IPS-20b (cell line): ENCODE measurements around the gene RAB1A.
A peak's percentile ranks its signal among the peaks of the same experiment; 100 is the strongest.
"Not testable (repeated sequence)": the region's sequence is repeated elsewhere in the genome, so short reads cannot be mapped to it uniquely, and the experiment has no call there.

ENCODE experiments used
- H3K27ac ChIP-seq: one replicate; pipeline ENCODE4 v1.5.1; 2013; ENCODE audit warnings: low read length
- H3K27me3 ChIP-seq: 2 replicates; pipeline ENCODE4 v1.6.1; 2013; ENCODE audit warnings: mild to moderate bottlenecking, low read length, inconsistent platforms; ENCODE audit not compliant: insufficient read depth
- H3K36me3 ChIP-seq: 2 replicates; pipeline ENCODE4 v1.6.1; 2013; ENCODE audit warnings: low read depth, mild to moderate bottlenecking, inconsistent platforms, low read length, moderate library complexity; ENCODE audit not compliant: insufficient read depth
- H3K4me1 ChIP-seq: 2 replicates; pipeline ENCODE4 v1.6.1; 2013; ENCODE audit warnings: mild to moderate bottlenecking, control low read depth, inconsistent platforms, low read length, moderate library complexity; ENCODE audit not compliant: insufficient read depth
- H3K4me3 ChIP-seq: 2 replicates; pipeline ENCODE4 v1.5.1; 2013; ENCODE audit warnings: mild to moderate bottlenecking, low read length, inconsistent platforms
- H3K9ac ChIP-seq: 2 replicates; pipeline ENCODE4 v1.6.1; 2013; ENCODE audit warnings: low read depth, mild to moderate bottlenecking, inconsistent platforms, low read length, moderate library complexity
- H3K9me3 ChIP-seq: 2 replicates; pipeline ENCODE4 v1.6.1; 2013; ENCODE audit warnings: mild to moderate bottlenecking, low read depth, low read length, inconsistent platforms; ENCODE audit not compliant: insufficient read depth

Gene RAB1A

GRCh38 chr2:65132930-65133329 lies 3.0 kb upstream of the RAB1A start:
- H3K4me3 ChIP-seq, H3K27me3 ChIP-seq, H3K27ac ChIP-seq, H3K9ac ChIP-seq, H3K36me3 ChIP-seq, H3K4me1 ChIP-seq, H3K9me3 ChIP-seq: not testable (repeated sequence)

- no peaks in the 10 kb centered on the region for H3K9me3 ChIP-seq
- H3K4me1 ChIP-seq, result peaks cover 17% of the 10 kb centered on the region; the same call in 1 of the 2 replicates
- H3K36me3 ChIP-seq, result no peaks in the 10 kb centered on the region
- peak overlapping the region; percentile 88 for H3K9ac ChIP-seq
- peak overlapping the region; percentile 73 for H3K27ac ChIP-seq
- H3K27me3 ChIP-seq, result no peaks in the 10 kb centered on the region
- H3K4me3 ChIP-seq, result peak overlapping the region; percentile 84
Observed at GRCh38 chr2:65130664-65131175, 814 bp upstream of the RAB1A start.

GRCh38 chr2:65129286-65129825 lies 550 bp downstream of the RAB1A start:
- H3K4me3 ChIP-seq, result peak overlapping the region; percentile 99
- no peaks in the 10 kb centered on the region for H3K9me3 ChIP-seq
- H3K27ac ChIP-seq, result peak overlapping the region; percentile 79
- peaks cover 17% of the 10 kb centered on the region; the same call in 1 of the 2 replicates for H3K4me1 ChIP-seq
- H3K36me3 ChIP-seq, result no peaks in the 10 kb centered on the region
- H3K27me3 ChIP-seq, result no peaks in the 10 kb centered on the region
- peak overlapping the region; percentile 84 for H3K9ac ChIP-seq

DNA sequence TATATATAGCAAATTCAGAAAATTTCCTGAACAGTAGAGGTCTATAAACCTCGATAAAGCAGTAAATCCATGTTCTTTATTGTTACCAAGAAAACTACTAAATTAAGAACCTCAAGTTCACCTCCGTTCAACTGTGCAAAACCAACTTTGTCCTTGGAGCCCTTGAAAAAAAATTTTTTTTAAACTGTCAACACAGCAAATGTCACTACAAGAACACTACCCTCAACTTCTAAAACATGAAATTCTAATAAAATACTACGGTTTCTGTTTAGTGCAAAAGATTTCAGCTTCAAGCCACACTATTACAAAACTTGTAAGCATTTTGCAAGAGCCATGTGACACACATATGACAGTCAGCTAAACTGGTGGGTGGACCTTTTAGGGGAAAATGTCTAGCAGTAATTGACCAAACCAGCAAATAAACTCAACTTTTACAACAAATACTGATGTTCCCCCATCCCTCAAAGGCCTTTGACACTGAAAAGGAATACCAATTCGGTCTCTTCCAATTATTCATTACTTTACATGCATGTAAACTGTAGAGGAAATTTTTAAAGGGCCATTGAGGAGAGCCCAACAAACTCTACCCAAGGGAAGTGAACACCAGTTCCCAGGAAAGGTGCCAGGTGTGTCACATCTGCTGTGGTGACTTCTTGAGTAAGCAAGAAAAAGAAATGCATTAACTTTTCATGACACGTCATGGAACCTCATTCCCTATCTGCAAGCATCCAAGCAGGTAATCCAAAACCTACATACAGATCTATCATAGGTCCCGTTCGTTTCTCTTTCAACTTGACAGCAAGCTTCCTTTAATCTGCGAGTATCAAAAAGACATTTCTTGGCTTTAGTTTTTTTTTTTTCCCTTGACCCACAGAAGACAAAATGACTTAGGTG lies 1.4 kb downstream of the RAB1A start:
- peaks cover 17% of the 10 kb centered on the region; the same call in 1 of the 2 replicates for H3K4me1 ChIP-seq
- H3K9ac ChIP-seq, result peak overlapping the region; percentile 84; the same call in 1 of the 2 replicates

GRCh38 chr2:65125457-65125856 lies 4.4 kb downstream of the RAB1A start:
- not testable (repeated sequence) for H3K9me3 ChIP-seq, H3K36me3 ChIP-seq, H3K4me3 ChIP-seq, H3K9ac ChIP-seq, H3K27me3 ChIP-seq, H3K27ac ChIP-seq
- peaks cover 17% of the 10 kb centered on the region; the same call in 1 of the 2 replicates for H3K4me1 ChIP-seq

More for the DNA sequence above, 1.4 kb downstream of the RAB1A start:
- Histone ChIP-seq H3K36me3 (no peaks in the 10 kb centered on the region), H3K9me3 (no peaks in the 10 kb centered on the region), H3K27ac (no peak overlapping the region), H3K27me3 (no peaks in the 10 kb centered on the region), H3K4me3 (peak overlapping the region; percentile 99)

DNA sequence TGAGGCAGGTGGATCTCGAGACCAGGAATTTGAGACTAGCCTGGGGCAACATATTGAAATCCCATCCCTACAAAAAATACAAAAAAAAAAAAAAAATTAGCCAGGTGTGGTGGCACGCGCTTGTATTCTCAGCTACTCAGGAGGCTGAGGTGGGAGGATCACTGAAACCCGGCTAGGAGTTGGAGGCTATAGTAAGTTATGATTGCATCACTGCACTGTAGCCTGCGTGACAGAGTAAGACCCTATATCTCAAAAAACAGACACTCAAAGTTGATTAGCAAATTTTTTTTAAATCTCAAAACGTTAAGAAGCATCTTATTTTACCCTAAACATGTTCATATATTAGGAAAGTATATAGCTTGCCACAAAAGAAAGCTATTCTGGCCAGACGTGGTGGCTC lies 7.6 kb downstream of the RAB1A start:
- Histone ChIP-seq H3K36me3 (no peaks in the 10 kb centered on the region), H3K4me1 (peaks cover 8% of the 10 kb centered on the region; the same call in 1 of the 2 replicates), H3K27me3 (no peaks in the 10 kb centered on the region), H3K4me3 (no peak overlapping the region), H3K27ac (no peak overlapping the region), H3K9me3 (no peaks in the 10 kb centered on the region), H3K9ac (no peak overlapping the region)

DNA sequence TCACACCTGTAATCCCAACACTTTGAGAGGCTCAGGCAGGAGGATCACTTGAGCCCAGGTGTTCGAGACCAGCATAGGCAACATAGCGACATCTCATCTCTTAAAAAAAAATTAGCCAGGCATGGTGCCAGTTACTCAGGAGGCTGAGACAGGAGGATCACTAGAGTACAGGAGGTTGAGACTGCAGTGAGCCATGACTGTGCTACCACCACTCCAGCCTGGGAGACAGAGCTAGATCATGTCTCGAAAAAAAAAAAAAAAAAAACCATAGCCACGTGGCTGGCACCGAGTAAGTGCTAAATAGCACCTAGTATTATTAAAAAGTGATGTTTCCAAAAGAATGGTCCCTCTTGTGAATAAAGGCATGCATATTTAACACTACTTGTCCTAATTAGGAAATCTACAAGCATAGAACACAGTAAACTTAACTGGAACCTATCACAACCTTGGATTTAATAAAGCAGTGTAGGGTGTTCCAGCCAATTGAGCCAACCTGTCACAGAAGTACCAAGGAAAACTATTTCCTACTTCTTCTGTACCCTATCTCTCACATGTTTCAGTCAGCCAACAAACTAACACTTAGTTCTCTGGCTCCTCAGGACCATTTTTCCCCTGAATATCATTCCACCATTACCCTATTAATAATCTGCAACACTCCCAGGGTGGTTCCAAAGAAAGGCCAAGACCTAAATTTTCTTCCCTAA lies 8.8 kb downstream of the RAB1A start:
- Histone ChIP-seq H3K9me3 (no peaks in the 10 kb centered on the region), H3K36me3 (no peaks in the 10 kb centered on the region), H3K27ac (no peak overlapping the region), H3K9ac (no peak overlapping the region), H3K4me1 (no peaks in the 10 kb centered on the region), H3K27me3 (no peaks in the 10 kb centered on the region), H3K4me3 (no peak overlapping the region)

GRCh38 chr2:65116645-65117044 lies 13.3 kb downstream of the RAB1A start:
- Histone ChIP-seq H3K4me3 (no peak overlapping the region), H3K9ac (no peak overlapping the region), H3K27ac (no peak overlapping the region), H3K4me1 (no peaks in the 10 kb centered on the region), H3K36me3 (no peaks in the 10 kb centered on the region), H3K9me3 (no peaks in the 10 kb centered on the region), H3K27me3 (no peaks in the 10 kb centered on the region)

- no peaks in the 10 kb centered on the region for H3K27me3 ChIP-seq
- H3K4me1 ChIP-seq, result no peaks in the 10 kb centered on the region
- no peak overlapping the region for H3K9ac ChIP-seq
- H3K27ac ChIP-seq, result no peak overlapping the region
- no peak overlapping the region for H3K4me3 ChIP-seq
- H3K9me3 ChIP-seq, result no peaks in the 10 kb centered on the region
- no peaks in the 10 kb centered on the region for H3K36me3 ChIP-seq
Observed at GRCh38 chr2:65114921-65115320, 15.0 kb downstream of the RAB1A start.

DNA sequence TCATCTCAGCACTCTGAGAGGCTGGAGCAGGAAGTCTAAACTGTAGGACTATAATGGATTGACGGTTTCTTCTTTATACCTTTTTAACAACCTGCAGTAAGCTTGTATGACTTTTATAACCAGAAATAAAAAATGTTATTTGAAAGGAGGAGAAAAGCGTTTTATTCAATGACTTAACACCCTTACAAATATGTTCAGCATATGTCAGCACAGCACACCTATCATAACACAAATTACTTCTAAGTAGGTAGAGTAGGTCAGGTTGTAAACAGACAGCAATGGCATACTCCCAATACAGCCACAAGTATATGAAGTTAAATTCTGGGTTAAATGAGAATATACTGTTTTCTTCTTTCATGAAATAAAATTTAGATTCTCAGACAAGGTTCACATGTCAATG lies 16.1 kb downstream of the RAB1A start:
- H3K36me3 ChIP-seq, result no peaks in the 10 kb centered on the region
- H3K27me3 ChIP-seq, result no peaks in the 10 kb centered on the region
- no peaks in the 10 kb centered on the region for H3K4me1 ChIP-seq
- H3K4me3 ChIP-seq, result no peak overlapping the region
- H3K27ac ChIP-seq, result no peak overlapping the region
- no peak overlapping the region for H3K9ac ChIP-seq
- no peaks in the 10 kb centered on the region for H3K9me3 ChIP-seq

DNA sequence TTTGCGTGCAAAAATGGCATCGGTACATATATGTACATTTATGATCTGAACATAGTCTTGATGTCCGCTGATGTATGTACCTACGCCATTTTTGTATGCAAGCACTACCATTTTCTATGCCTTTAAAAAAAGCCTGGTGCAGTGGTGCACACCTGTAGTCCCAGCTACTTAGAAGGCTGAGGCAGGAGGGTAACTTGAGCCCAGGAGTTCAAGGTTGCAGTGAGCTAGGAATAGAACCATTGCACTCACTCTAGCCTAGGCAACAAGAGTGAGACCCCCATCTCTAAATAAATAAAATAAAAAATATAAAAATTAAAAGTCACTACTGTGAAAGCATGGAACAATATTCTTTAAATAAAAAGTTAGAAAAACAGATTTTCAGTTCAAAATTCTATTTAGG lies 16.7 kb downstream of the RAB1A start:
- no peak overlapping the region for H3K9ac ChIP-seq
- no peaks in the 10 kb centered on the region for H3K4me1 ChIP-seq
- no peaks in the 10 kb centered on the region for H3K27me3 ChIP-seq
- H3K36me3 ChIP-seq, result no peaks in the 10 kb centered on the region
- H3K4me3 ChIP-seq, result no peak overlapping the region
- no peak overlapping the region for H3K27ac ChIP-seq
- H3K9me3 ChIP-seq, result no peaks in the 10 kb centered on the region
